ENCODE measurements around the gene DDHD1. TPM values are rescaled to one million over a fixed set of nuclear protein-coding genes. Genes with fewer than 3 reads are reported as not detected.
A peak's percentile ranks its signal among the peaks of the same experiment; 100 is the strongest.
"Not testable (repeated sequence)": the region's sequence is repeated elsewhere in the genome, so short reads cannot be mapped to it uniquely, and the experiment has no call there.

The DDHD1 gene
- total and polyA plus RNA-seq, 2 experiments from 2014 or later = 6.2 to 18.8 TPM

- WGBS (ENCODE audit: low lambda C conversion rate, missing lambda C conversion rate) = 60% methylated on average over 6 of the region's 6 CpGs
- no peak overlapping the region for H2AFZ ChIP-seq
- H3K4me2 ChIP-seq = peak overlapping the region; percentile 45
- no peaks in the 10 kb centered on the region for H3K27me3 ChIP-seq
- H3K36me3 ChIP-seq (replicated peaks; ENCODE audit: insufficient read depth, low read depth) = no peaks in the 10 kb centered on the region
- no peak overlapping the region for H3K27ac ChIP-seq
- no peaks in the 10 kb centered on the region for H3K4me1 ChIP-seq (ENCODE audit: insufficient read depth)
- H4K20me1 ChIP-seq (ENCODE audit: insufficient read depth, poor library complexity, severe bottlenecking) = no peaks in the 10 kb centered on the region
- H3K4me3 ChIP-seq = no peak overlapping the region
- peaks cover 8% of the 10 kb centered on the region for H3K79me2 ChIP-seq
- H3K9me3 ChIP-seq (ENCODE audit: low read depth) = no peaks in the 10 kb centered on the region
- no peaks in the 10 kb centered on the region for H3K9me2 ChIP-seq (replicated peaks; ENCODE audit: insufficient read depth)
- TF ChIP-seq CTCF (IDR thresholded peaks at IDR 0.05; ENCODE audit: poor library complexity) = no peak
- no peak for TF ChIP-seq EZH2phosphoT487 (IDR thresholded peaks at IDR 0.05; ENCODE audit: low read depth, severe bottlenecking, unreplicated experiment)
- no peak for TF ChIP-seq EZH2 (IDR thresholded peaks at IDR 0.05; ENCODE audit: borderline replicate concordance)
- DNase-seq (ENCODE audit: low spot score) = no peak
Observed at GRCh38 chr14:53126731-53127130, 26.4 kb downstream of the DDHD1 start.

DNA sequence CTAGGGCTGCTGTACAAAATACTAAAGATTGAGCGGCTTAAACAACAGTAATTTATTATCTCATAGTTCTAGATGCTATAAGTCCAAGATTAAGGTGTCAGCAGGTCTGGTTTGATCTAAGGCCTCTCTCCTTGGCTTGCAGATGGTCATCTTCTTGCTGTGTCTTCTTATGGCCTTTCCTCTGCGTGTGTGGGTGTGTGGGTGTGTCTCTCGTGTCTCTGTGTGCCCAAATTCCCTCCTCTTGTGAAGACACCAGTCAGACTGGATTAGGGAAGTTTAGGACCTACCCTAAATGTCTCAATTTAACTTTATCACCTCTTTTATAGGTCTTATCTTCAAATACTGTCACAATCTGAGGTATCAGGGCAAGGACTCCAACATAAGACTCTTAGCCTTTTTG lies 28.3 kb downstream of the DDHD1 start:
- no peak overlapping the region for H2AFZ ChIP-seq
- H3K27me3 ChIP-seq = no peaks in the 10 kb centered on the region
- H3K4me1 ChIP-seq (ENCODE audit: insufficient read depth) = no peaks in the 10 kb centered on the region
- H3K9me3 ChIP-seq (ENCODE audit: low read depth) = no peaks in the 10 kb centered on the region
- no peak for DNase-seq (ENCODE audit: low spot score)
- no peak overlapping the region for H3K4me3 ChIP-seq
- H4K20me1 ChIP-seq (ENCODE audit: insufficient read depth, poor library complexity, severe bottlenecking) = no peaks in the 10 kb centered on the region
- H3K27ac ChIP-seq = no peak overlapping the region
- no peaks in the 10 kb centered on the region for H3K36me3 ChIP-seq (replicated peaks; ENCODE audit: insufficient read depth, low read depth)
- WGBS (ENCODE audit: low lambda C conversion rate, missing lambda C conversion rate) = 66% methylated on average over 3 of the region's 3 CpGs
- H3K9me2 ChIP-seq (replicated peaks; ENCODE audit: insufficient read depth) = no peaks in the 10 kb centered on the region
- no peak for TF ChIP-seq CTCF (IDR thresholded peaks at IDR 0.05; ENCODE audit: poor library complexity)
- TF ChIP-seq EZH2 (IDR thresholded peaks at IDR 0.05; ENCODE audit: borderline replicate concordance) = no peak
- no peak for TF ChIP-seq EZH2phosphoT487 (IDR thresholded peaks at IDR 0.05; ENCODE audit: low read depth, severe bottlenecking, unreplicated experiment)
- H3K79me2 ChIP-seq = peaks cover 21% of the 10 kb centered on the region
- no peak overlapping the region for H3K4me2 ChIP-seq

DNA sequence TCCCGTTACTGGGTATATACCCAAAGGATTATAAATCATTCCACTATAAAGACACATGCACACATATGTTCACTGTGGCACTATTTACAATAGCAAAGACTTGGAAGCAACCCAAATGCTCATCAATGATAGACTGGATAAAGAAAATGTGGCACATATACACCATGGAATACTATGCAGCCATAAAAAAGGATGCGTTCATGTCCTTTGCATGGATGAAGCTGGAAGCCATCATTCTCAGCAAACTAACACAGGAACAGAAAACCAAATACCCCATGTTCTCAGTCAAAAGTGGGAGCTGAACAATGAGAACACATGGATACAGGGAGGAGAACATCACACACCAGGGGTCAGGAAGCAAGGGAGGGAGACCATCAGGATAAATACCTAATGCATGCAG lies 31.7 kb downstream of the DDHD1 start:
- not testable (repeated sequence) for H4K20me1 ChIP-seq (ENCODE audit: insufficient read depth, poor library complexity, severe bottlenecking); H3K36me3 ChIP-seq (replicated peaks; ENCODE audit: insufficient read depth, low read depth); H3K4me2 ChIP-seq; H2AFZ ChIP-seq; H3K4me3 ChIP-seq; H3K4me1 ChIP-seq (ENCODE audit: insufficient read depth); H3K9me3 ChIP-seq (ENCODE audit: low read depth); H3K27me3 ChIP-seq; H3K27ac ChIP-seq; H3K9me2 ChIP-seq (replicated peaks; ENCODE audit: insufficient read depth); DNase-seq (ENCODE audit: low spot score)
- peaks cover 39% of the 10 kb centered on the region for H3K79me2 ChIP-seq
- WGBS (ENCODE audit: low lambda C conversion rate, missing lambda C conversion rate) = 100% methylated on average over 2 of the region's 2 CpGs

DNA sequence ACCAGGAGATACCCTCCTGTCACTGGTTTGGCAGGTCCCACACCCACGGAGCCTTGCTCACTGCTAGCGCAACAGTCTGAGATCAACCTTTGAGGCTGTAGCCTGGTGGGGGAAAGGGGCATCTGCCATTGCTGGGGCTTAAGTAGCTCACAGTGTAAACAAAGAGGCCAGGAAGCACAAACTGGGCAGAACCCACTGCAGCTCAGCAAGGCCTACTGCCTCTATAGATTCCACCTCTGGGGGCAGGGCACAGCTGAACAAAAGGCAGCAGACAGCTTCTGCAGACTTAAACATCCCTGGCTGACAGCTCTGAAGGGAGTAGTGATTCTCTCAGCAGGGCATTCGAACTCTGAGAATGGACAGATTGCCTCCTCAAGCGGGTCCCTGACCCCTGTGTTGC lies 35.6 kb downstream of the DDHD1 start:
- not testable (repeated sequence) for H2AFZ ChIP-seq; H3K9me2 ChIP-seq (replicated peaks; ENCODE audit: insufficient read depth); H3K4me2 ChIP-seq; H3K4me3 ChIP-seq; H3K9me3 ChIP-seq (ENCODE audit: low read depth); DNase-seq (ENCODE audit: low spot score); H3K36me3 ChIP-seq (replicated peaks; ENCODE audit: insufficient read depth, low read depth); H3K27ac ChIP-seq; H3K4me1 ChIP-seq (ENCODE audit: insufficient read depth); H4K20me1 ChIP-seq (ENCODE audit: insufficient read depth, poor library complexity, severe bottlenecking); H3K27me3 ChIP-seq
- H3K79me2 ChIP-seq = peaks cover 36% of the 10 kb centered on the region
- WGBS (ENCODE audit: low lambda C conversion rate, missing lambda C conversion rate) = 64% methylated on average over 4 of the region's 4 CpGs

DNA sequence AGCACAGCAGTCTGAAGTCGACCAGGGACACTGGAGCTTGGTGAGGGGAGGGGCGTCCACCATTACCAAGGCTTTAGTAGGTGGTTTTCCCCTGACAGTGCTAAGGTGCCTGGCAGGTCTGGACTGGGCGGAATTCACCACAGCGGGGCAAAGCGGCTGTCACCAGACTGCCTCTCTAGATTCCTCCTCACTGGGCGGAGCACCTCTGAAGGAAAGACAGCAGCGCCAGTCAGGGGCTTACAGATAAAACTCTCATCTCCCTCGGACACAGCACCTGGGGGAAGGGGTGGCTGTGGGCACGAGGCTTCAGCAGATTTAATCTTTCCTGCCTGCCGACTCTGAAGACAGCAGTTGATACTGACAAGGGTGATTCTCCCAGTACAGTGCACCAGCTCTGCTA lies 39.1 kb downstream of the DDHD1 start:
- peaks cover 24% of the 10 kb centered on the region for H3K79me2 ChIP-seq
- H3K9me2 ChIP-seq (replicated peaks; ENCODE audit: insufficient read depth) = no peaks in the 10 kb centered on the region
- no peaks in the 10 kb centered on the region for H4K20me1 ChIP-seq (ENCODE audit: insufficient read depth, poor library complexity, severe bottlenecking)
- no peaks in the 10 kb centered on the region for H3K36me3 ChIP-seq (replicated peaks; ENCODE audit: insufficient read depth, low read depth)
- no peaks in the 10 kb centered on the region for H3K9me3 ChIP-seq (ENCODE audit: low read depth)
- H3K4me2 ChIP-seq = no peak overlapping the region
- H3K27me3 ChIP-seq = no peaks in the 10 kb centered on the region
- no peak for DNase-seq (ENCODE audit: low spot score)
- H3K4me3 ChIP-seq = no peak overlapping the region
- TF ChIP-seq EZH2phosphoT487 (IDR thresholded peaks at IDR 0.05; ENCODE audit: low read depth, severe bottlenecking, unreplicated experiment) = no peak
- H3K4me1 ChIP-seq (ENCODE audit: insufficient read depth) = peaks cover 3% of the 10 kb centered on the region
- no peak overlapping the region for H3K27ac ChIP-seq
- 80% methylated on average over 10 of the region's 10 CpGs for WGBS (ENCODE audit: low lambda C conversion rate, missing lambda C conversion rate)
- H2AFZ ChIP-seq = no peak overlapping the region
